Left lobe of liver (tissue), 2 donors: ENCODE data around the gene GALNT16. TPM values are rescaled to one million over a fixed set of nuclear protein-coding genes. Genes with fewer than 3 reads are reported as not detected.
"Not testable (repeated sequence)": the region's sequence is repeated elsewhere in the genome, so short reads cannot be mapped to it uniquely, and the experiment has no call there.

Experiments used
- ATAC-seq: fragments of 200-7000 bp; cut with Tn5 transposase; one replicate; pipeline ENCODE4 v1.9.1; 2020; ENCODE audit warnings: mild to moderate bottlenecking, moderate library complexity
- DNase-seq: peaks from one replicate; pipeline ENCODE4 v3.0.0-alpha.2; 2020; ENCODE audit warnings: low spot score
- total RNA-seq: library from RNA; stranded (reverse); gene quantifications from one replicate; pipeline ENCODE4 v1.2.1, GENCODE V29; 2021
- donor health status: DM: no; HTN: no; CAD: no; lungs with moderate emphysema.
- donor health status: DM: no; HTN: yes; CAD: no.

GALNT16 gene
- total RNA-seq, 1 donor from 2014 or later = 1.1 TPM

DNA sequence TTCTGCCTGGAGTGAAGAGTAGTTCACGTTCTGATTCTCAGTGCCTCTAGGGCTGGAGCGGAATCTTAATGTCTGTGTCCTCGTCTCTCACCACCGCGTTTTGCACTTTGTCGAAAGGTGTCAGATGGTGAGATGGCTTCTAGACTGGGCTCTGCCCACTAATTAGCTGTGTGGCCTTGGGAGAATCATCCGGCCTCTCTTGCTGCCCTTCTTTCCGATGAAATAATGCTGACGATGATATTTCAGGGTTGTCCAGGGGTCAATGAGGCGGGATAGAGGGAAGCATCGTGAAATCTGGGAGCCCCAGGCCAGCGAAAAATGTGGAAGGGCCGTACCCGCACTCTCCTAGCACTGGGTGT is 811 bp upstream of the GALNT16 start:
- ATAC-seq (no peak), DNase-seq (no peak)

GRCh38 chr14:69260190-69260860 is 367 bp downstream of the GALNT16 start:
- ATAC-seq = peak; percentile 15
- no peak for DNase-seq

DNA sequence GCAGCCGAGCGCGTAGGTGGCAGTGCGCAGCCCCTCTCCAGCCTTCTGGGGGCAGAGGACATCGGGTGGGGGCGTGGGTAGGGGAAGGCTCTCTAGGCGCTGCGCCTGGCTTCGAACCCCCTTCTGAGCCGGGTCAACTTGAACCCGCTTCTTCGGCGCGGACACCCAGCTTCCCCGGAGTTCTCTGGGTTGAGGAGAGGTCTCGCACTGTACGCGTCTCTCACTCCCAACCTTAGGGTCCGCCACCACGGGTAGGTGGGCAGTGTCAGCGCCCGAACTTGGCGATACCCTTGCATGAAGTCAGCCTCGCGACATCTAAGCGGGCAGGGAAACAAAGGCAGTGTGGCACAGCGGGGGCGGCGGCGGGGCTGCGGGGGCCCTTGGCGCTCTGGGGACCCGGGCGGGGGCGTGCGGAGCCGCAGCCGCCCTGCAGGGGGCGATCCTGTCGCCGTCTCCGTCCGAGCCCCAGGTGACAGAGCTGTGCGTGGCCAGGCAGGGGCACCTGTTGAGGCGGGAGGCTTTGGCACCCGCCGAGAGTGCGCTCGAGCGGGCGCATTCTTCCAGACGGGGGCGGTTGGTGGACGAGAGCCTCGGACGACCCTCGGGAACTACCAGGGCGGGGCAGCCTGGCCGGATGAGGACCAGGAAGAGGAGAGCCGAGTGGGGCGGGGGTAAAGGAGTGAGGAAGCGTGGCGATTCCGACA is 1.1 kb downstream of the GALNT16 start:
- DNase-seq (peak; percentile 64), ATAC-seq (peak; percentile 86)

- peak; percentile 85 for ATAC-seq
- DNase-seq = peak; percentile 81
Observed at GRCh38 chr14:69261761-69262331, 1.9 kb downstream of the GALNT16 start.

DNA sequence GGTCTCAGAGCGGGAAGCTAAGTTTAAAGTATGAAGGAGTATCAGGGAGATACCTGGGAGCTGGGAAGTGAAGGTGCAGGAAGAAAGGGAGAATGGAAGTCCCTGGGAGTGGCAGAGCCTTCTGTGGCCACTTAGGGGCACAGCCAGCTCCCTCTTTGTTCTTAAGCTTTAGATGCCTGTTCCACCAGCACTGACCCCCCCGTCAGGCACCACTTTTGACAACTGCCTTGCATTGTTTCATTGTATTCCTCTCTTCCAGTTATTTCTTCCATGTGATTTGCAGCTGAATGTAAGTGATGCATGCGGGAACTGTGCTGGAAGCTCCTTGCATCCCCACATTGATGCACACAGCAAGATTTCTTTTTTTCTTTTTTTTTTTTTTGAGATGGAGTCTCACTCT is 2.6 kb downstream of the GALNT16 start:
- no peak for ATAC-seq
- no peak for DNase-seq

DNA sequence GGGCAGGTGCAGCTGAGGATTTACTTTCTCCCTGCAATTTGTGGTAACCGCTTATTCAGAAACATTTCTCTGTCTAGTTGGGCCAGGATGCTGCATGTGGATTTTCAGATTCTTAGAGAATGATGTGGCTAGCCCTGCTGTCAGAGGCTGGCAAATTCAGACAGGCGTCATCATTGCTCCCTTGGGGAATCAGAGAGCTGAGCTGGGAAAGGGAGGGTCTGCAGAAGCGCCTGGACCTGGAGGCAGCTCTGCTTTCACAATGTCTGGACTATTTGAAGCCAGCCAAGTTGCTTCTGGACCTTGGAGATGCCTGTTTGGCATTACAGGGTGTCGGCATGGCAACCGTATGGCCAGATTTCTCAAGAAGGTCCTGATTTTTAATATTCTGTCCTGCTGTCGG is 3.4 kb downstream of the GALNT16 start:
- ATAC-seq = no peak
- DNase-seq = no peak

GRCh38 chr14:69263771-69264170 is 3.8 kb downstream of the GALNT16 start:
- DNase-seq (no peak), ATAC-seq (no peak)

DNA sequence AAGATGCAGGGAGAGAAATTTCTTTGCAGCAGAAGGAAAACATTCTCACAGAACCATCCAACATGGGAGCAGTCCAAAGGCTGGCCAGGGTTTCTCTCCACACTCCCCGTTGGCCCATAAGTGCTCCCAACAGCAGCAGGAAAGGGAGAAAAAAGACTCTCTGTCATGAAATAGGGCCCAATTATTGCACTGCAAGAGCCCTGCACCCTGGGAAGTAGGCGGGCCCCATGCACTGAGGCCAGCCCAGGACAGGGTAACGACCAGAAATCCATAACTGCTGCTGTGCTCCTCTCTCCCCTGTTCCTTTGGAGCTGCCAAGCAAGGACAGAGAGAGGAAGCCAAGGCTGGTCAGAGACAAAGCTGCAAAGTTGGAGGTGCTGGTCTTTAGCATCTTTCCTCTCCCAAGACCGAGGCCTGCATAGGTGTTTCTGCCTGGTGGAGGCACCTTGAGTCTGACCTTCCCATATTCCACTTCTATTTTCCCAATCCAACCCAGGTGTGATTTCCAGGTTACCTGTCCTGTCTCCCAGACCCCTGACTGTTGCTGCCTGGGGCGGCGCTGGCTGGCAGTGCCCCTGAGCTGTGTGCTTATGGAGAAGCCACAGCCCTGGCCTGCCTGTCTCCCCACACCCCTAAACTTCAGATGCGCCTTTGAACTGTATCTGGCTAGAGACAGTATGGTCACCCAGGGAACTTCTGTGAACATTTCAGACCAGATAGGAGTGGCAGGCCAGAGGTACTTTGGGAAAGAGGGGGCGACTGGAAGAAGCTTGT is 6.8 kb downstream of the GALNT16 start:
- no peak for DNase-seq
- ATAC-seq = no peak

DNA sequence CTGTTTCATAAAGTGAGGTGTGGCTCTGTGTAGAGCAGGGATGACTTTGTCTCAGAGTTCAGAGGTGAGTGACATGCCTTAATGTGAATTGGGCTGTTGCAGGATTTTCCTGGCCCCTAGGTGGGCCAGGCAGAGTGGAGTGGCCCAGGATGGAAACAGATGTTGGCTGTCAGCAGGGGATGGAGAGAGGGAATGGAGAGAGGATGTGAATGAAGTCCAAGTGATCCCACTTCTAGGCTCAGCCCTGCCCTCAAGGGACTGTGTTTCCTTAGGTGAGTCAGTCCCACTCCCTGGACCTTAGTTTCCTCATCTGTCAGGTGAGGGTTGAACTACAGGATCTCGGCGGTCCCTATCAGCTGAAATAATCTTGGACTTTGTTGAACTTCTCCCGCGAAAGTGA is 7.5 kb downstream of the GALNT16 start:
- ATAC-seq (no peak), DNase-seq (no peak)

DNA sequence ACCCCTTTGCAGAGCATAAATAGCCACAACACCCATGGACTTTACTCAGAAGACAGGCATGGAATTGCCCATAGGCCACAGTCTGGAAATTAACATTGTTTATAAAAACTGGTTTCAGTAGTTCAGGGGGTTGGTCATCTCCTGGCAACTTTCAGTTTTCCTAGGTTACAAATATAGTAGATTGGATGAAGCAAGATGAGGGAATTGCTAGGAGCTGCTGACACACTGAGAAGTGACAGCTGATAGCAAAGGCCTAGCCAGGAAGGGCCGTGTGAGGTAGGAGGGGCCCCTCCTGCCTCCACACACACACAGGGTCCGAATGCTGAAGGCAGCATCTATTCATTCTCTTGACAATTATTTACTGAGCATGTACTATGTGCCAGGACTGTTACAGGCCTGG is 8.3 kb downstream of the GALNT16 start:
- DNase-seq (no peak), ATAC-seq (no peak)

DNA sequence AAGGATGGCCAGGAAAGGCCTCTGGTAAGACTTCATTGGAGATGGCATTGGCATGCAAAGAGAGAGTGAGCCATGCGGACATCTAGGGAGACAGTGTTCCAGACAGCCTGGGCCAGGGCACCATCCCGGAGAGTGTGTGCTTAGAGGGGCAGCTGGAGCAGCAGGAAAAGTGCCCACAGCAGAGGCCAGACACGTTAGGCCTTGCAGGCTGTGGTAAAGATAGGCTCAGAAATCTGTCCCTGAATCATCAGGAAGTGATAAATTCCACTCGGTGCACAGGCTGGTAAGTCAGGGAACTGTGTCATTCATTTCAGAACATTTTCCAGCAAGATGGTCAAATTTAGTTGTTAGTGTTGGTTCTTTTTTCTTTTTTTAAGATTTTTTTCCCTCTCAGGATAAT is 8.8 kb downstream of the GALNT16 start:
- ATAC-seq = no peak
- no peak for DNase-seq

DNA sequence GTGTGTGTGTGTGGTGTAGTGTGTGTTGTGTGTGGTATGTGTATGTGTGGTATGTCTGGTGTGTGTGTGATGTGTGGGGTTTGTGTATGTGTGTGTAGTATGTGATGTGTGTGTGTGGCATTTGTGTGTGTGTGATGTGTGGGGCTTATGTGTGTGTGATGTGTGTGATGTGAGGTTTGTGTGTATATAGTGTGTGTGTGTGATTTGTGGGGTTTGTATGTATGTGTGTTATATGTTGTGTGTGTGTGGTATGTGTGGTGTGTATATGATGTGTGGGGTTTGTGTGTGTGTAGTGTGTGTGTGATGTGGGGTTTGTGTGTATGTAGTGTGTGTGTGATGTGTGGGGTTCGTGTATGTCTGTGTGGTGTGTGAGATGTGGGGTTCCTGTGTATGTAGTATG is 9.4 kb downstream of the GALNT16 start:
- DNase-seq (no peak), ATAC-seq (no peak)

DNA sequence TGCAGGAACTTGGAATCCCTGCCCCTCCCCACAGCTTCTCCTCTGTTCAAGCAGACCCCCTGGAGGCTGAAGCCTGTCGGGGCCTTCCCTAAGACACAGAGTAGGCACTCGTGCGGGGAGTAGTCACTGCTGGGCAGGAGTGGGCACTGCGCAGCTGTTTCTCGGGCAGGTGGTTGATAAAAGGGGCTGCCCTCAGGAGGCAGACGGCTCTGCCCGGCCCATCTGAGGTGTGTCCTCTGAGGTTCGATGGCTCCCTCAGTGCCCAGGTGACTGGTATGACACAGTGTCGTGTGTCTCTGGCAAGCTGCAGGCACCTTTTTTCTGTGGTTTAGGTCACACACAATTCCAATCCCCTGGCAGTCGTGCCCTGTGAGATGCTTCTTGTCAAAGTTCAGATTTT is 10.1 kb downstream of the GALNT16 start:
- DNase-seq = no peak
- ATAC-seq = no peak

- no peak for DNase-seq
- ATAC-seq = no peak
Observed at GRCh38 chr14:69270795-69271708, 11.1 kb downstream of the GALNT16 start.

GRCh38 chr14:69274321-69274720 is 14.4 kb downstream of the GALNT16 start:
- ATAC-seq = no peak
- DNase-seq = no peak

DNA sequence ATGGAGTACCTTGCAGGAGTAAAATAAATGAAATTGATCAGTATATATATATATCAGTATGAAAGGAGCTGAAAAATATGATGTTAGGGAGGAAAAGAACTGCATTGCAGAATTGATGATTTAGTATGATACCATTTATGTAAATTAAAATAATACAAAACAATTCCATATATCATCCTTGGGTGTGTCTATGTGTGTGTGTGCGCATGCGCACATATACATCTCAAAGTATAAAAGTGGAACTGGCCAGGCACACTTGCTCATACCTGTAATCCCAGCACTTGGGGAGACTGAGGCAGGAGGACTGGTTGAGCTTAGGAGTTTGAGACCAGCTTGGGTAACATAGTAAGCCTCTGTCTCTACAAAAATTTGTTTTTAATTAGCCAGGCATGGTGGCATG is 15.4 kb downstream of the GALNT16 start:
- no peak for DNase-seq
- no peak for ATAC-seq

- DNase-seq, ATAC-seq: not testable (repeated sequence)
Observed at GRCh38 chr14:69277356-69277755, 17.4 kb downstream of the GALNT16 start.

DNA sequence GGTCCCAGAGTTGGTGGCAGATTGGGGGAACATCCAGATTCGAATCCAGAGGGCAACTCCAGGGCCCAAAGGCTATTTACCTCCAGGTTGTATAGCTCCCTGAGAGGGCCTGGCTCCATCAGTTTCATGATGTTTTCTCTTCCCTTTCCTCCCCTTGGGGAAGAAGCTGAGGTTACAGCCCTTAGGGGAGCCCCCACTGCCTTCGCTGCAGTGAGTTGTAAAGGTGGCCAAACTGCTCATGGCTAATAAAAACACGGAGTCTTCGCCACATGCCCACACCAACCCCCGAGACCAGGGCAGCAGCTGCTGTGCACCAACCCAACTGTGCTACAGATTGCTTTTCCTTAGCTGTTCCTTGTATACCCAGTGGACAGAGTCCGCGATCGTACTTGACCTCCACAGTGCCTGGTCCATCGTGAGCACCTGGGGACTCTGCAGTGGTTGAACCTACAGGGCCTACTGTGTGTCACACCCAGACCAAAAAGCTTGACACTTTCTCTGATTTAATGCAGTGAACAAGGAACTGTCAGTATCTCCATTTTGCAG is 20.9 kb downstream of the GALNT16 start:
- DNase-seq (no peak), ATAC-seq (no peak)

GRCh38 chr14:69281450-69282169 is 21.7 kb downstream of the GALNT16 start:
- ATAC-seq (no peak), DNase-seq (peak; percentile 26)

DNA sequence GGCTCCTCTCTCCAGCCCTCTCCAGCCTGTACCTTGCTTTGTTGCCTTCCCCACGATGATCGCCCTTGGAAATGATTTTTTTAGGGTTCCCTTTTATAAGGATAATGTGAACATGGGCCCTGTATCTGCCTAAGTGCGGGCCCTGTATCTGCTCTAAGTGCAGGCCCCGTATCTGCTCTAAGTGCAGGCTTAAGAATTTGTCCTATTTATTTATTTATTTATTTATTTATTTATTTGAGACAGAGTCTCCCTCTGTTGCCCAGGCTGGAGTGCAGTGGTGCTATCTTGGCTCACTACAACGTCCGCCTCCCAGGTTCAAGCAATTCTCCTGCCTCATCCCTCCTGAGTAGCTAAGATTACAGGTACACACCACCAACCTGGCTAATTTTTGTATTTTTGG is 22.5 kb downstream of the GALNT16 start:
- ATAC-seq (no peak), DNase-seq (peak; percentile 5)
